Spinal cord (tissue), 10 donors: Measurements from ENCODE around the gene FOS. TPM values are rescaled to one million over a fixed set of nuclear protein-coding genes. Genes with fewer than 3 reads are reported as not detected.

ENCODE experiments used
- DNase-seq, 6 donors: peaks; one replicate each; pipeline versions ENCODE4 v3.0.0 to v3.0.0-alpha.2; 2013 to 2015; ENCODE audit warnings: low spot score in 6 of 6, low read depth in 4 of 6
- H3K27ac ChIP-seq: one replicate; pipeline ENCODE4 v1.5.1; 2013; ENCODE audit warnings: low read depth, low read length, control low read depth
- H3K27me3 ChIP-seq: one replicate; pipeline ENCODE4 v1.6.1; 2013; ENCODE audit warnings: low read length; ENCODE audit not compliant: control insufficient read depth, insufficient read depth
- H3K36me3 ChIP-seq: one replicate; pipeline ENCODE4 v1.6.1; 2013; ENCODE audit warnings: low read length; ENCODE audit not compliant: control insufficient read depth, insufficient read depth
- H3K4me1 ChIP-seq: one replicate; pipeline ENCODE4 v1.6.1; 2013; ENCODE audit warnings: low read length; ENCODE audit not compliant: control insufficient read depth, insufficient read depth
- H3K4me3 ChIP-seq: one replicate; pipeline ENCODE4 v1.5.1; 2013; ENCODE audit warnings: low read depth, low read length, control low read depth
- H3K9me3 ChIP-seq: one replicate; pipeline ENCODE4 v1.6.1; 2013; ENCODE audit warnings: low read length; ENCODE audit not compliant: control insufficient read depth, insufficient read depth
- WGBS: methylation state at CpG from one replicate; pipeline ENCODE4 v1.1.5; 2013; ENCODE audit warnings: missing lambda C conversion rate; ENCODE audit not compliant: insufficient coverage; 5-methylcytosine and 5-hydroxymethylcytosine counted together
- polyA plus RNA-seq, 2 donors: library from polyadenylated mRNA; unstranded; fragments of 120-200 nt; gene quantifications; one replicate each; pipeline ENCODE4 v1.2.1, GENCODE V29; 2013; ENCODE audit not compliant: insufficient read length in 2 of 2
- small RNA-seq: library from RNA; depleted of rRNA; stranded (forward); fragments of <200 nt; gene quantifications from one replicate; pipeline ENCODE3, GENCODE V24; 2014; ENCODE audit warnings: low replicate concordance
- total RNA-seq, 2 donors: library from RNA; depleted of rRNA in 1 of 2; stranded (reverse); fragments of 120-200 nt in 1 of 2; fragments of >200 nt in 1 of 2; gene quantifications; one replicate each; pipeline versions ENCODE4 v1.2.3 to v1.2.4, GENCODE V29; 2013 to 2014
- donor health status: healthy.

The FOS gene
- total and polyA plus RNA-seq, 4 donors = 124 to 842 (median 271) TPM

- Histone ChIP-seq H3K27ac (no peak overlapping the region), H3K9me3 (no peaks in the 10 kb centered on the region), H3K4me1 (no peaks in the 10 kb centered on the region), H3K36me3 (no peaks in the 10 kb centered on the region), H3K27me3 (no peaks in the 10 kb centered on the region), H3K4me3 (no peak overlapping the region)
- no CpG with 5 or more reads among the region's 1 CpG for WGBS
- no peak for DNase-seq
Measured at GRCh38 chr14:75322746-75323145, 44.1 kb downstream of the FOS start.

GRCh38 chr14:75323571-75323970, 44.9 kb downstream of the FOS start:
- Histone ChIP-seq H3K9me3 (no peaks in the 10 kb centered on the region), H3K36me3 (no peaks in the 10 kb centered on the region), H3K27ac (no peak overlapping the region), H3K27me3 (no peaks in the 10 kb centered on the region), H3K4me3 (no peak overlapping the region), H3K4me1 (no peaks in the 10 kb centered on the region)
- WGBS = 64% methylated on average over 4 of the region's 6 CpGs
- DNase-seq = no peak

GRCh38 chr14:75328558-75329155, 50.0 kb downstream of the FOS start:
- DNase-seq = no peak
- WGBS = 54% methylated on average over 3 of the region's 5 CpGs

GRCh38 chr14:75329369-75329768, 50.7 kb downstream of the FOS start:
- Histone ChIP-seq H3K27ac (no peak overlapping the region), H3K4me1 (peaks cover 8% of the 10 kb centered on the region), H3K36me3 (no peaks in the 10 kb centered on the region), H3K27me3 (no peaks in the 10 kb centered on the region), H3K4me3 (no peak overlapping the region), H3K9me3 (no peaks in the 10 kb centered on the region)
- DNase-seq = no peak

More at GRCh38 chr14:75328558-75329155, 50.0 kb downstream of the FOS start:
- Histone ChIP-seq H3K4me1 (peaks cover under 1% of the 10 kb centered on the region), H3K27me3 (no peaks in the 10 kb centered on the region), H3K27ac (no peak overlapping the region), H3K36me3 (no peaks in the 10 kb centered on the region), H3K9me3 (no peaks in the 10 kb centered on the region), H3K4me3 (no peak overlapping the region)

- Histone ChIP-seq H3K27ac (no peak overlapping the region), H3K36me3 (no peaks in the 10 kb centered on the region), H3K27me3 (no peaks in the 10 kb centered on the region), H3K9me3 (no peaks in the 10 kb centered on the region), H3K4me1 (peaks cover 23% of the 10 kb centered on the region), H3K4me3 (no peak overlapping the region)
- no CpG with 5 or more reads among the region's 1 CpG for WGBS
- DNase-seq = no peak
Measured at GRCh38 chr14:75331471-75331870, 52.8 kb downstream of the FOS start.

Small RNA genes lying within 50 kb of the gene (small RNA-seq; reads per million reads assigned to genes)
- not detected for gene RF00004

Other genes starting within 250 kb of the FOS start
- gene MLH3, start 227.4 kb upstream of the FOS start, total RNA-seq = 10 to 100 TPM; 51.2 to 65.8 TPM
- gene MLH3, start 227.4 kb upstream of the FOS start, polyA plus RNA-seq = 10 to 100 TPM; 21.4 to 27.8 TPM
- 10 to 100 TPM; 18.4 to 23.0 TPM for gene ACYP1, start 214.8 kb upstream of the FOS start, total RNA-seq
- 10 to 100 TPM; 68.9 to 76.6 TPM for gene ACYP1, start 214.8 kb upstream of the FOS start, polyA plus RNA-seq
- gene ZC2HC1C, start 209.2 kb upstream of the FOS start, total RNA-seq = 1 to 10 TPM; 4.5 to 9.0 TPM
- 1 to 10 TPM; 5.3 to 7.2 TPM for gene ZC2HC1C, start 209.2 kb upstream of the FOS start, polyA plus RNA-seq
- 10 to 100 TPM; 42.9 to 43.2 TPM for gene NEK9, start 151.8 kb upstream of the FOS start, total RNA-seq
- gene NEK9, start 151.8 kb upstream of the FOS start, polyA plus RNA-seq = 10 to 100 TPM; 65.9 to 89.9 TPM
- 100 to 1,000 TPM; 255 to 353 TPM for gene TMED10, start 102.2 kb upstream of the FOS start, total RNA-seq
- 100 to 1,000 TPM; 164 to 181 TPM for gene TMED10, start 102.2 kb upstream of the FOS start, polyA plus RNA-seq
- gene JDP2, start 149.2 kb downstream of the FOS start, total RNA-seq = 10 to 100 TPM; 13.8 to 30.4 TPM
- 10 to 100 TPM; 19.7 to 28.3 TPM for gene JDP2, start 149.2 kb downstream of the FOS start, polyA plus RNA-seq
- gene BATF, start 243.6 kb downstream of the FOS start, total RNA-seq = under 1 TPM; 0.61 to 0.69 TPM
- 1 to 10 TPM in 1 of 2 donors, under 1 TPM in 1; 0.27 to 2.6 TPM for gene BATF, start 243.6 kb downstream of the FOS start, polyA plus RNA-seq